Smooth muscle cell of the brain vasculature (primary cell): Measurements from ENCODE around the gene RBM19.

ENCODE experiments used
- DNase-seq: peaks from one replicate; pipeline ENCODE4 v3.0.0-alpha.2; 2012; ENCODE audit warnings: low read depth, low spot score

RBM19 gene

GRCh38 chr12:113858841-113859386 is 107.2 kb downstream of the RBM19 start:
- DNase-seq: no peak

- DNase-seq: no peak
Measured at GRCh38 chr12:113857371-113857770, 108.8 kb downstream of the RBM19 start.

GRCh38 chr12:113855998-113856397 is 110.1 kb downstream of the RBM19 start:
- no peak for DNase-seq

GRCh38 chr12:113854385-113855142 is 111.6 kb downstream of the RBM19 start:
- DNase-seq: no peak

- no peak for DNase-seq
Measured at GRCh38 chr12:113853491-113853890, 112.6 kb downstream of the RBM19 start.

DNA sequence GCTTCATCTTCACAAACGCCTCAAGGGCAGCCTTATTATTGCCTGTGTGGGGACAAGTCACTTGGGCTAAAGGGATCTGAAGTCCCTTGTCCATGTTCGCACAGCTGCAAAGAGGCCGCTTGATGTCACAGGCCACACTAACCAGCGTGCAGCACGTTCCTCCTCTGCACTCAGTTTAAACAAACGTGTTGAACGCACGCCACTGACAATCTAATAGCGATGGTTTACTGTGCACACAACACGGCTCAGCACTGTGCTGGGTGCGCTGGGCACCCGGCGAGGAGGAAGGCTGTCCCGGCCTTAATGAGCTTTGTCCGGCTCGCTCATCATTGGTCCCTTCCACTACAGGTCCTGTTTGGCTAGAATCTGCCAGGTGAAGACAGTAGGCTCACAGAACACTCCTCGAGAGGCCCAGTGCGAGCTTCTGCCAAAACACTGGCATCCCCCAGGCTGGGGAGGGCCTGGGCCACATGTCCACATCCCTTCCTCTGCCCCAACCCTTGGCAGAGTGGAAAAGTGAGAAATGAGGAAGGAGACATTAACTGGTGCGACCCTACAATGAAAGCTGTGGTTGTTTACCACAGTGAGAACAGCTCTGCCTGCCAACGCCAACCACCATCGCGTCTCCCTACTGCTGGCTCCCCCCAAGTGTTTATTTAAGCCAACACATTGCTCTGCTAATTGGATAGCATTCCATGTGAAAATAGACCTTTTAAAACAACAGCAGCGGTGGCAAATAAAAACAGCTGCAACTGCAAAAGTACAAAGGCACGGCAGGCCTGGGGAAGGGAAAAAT is 113.2 kb downstream of the RBM19 start:
- DNase-seq: no peak

GRCh38 chr12:113852264-113852663 is 113.9 kb downstream of the RBM19 start:
- no peak for DNase-seq

- DNase-seq: peak; percentile 40
Measured at GRCh38 chr12:113850309-113851056, 115.6 kb downstream of the RBM19 start.

GRCh38 chr12:113847856-113848255 is 118.3 kb downstream of the RBM19 start:
- no peak for DNase-seq

GRCh38 chr12:113846883-113847755 is 119.0 kb downstream of the RBM19 start:
- DNase-seq: no peak

DNA sequence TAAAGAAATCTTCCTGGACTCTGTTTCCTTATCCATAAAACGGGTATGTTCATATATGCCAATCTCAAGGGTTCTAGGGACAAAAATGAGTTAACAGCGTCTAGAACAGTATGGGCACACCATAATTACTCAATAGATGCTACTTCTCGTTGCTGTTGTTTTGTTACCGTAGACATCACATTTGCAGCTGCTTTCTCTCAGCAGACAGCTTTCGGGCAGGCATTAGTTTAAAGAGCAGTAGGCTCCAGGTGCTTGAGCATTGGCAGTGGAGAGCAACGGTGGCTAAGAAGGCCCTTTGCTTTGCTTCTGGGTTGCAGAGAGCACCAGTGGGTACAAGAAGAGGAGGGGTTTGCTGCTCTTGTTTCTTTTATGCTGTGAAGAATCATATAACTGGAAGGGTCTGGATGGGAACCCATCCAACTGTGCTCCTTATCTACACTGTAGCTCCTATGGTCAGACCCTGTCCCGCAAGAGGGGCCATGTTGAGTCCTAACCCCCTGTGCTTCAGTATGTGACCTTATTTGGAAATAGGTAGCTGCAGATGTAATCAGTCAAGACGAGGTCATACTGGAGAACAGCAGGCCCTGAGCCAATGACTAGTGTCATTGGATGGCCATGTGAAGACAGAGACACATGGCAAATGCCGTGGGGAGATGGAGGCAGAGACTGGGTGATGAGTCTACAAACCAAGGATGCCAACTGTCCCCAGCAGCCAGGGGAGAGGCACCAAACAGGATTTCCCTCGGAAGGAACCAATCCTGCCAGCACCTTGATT is 120.0 kb downstream of the RBM19 start:
- no peak for DNase-seq

- no peak for DNase-seq
Measured at GRCh38 chr12:113844495-113845210, 121.5 kb downstream of the RBM19 start.

DNA sequence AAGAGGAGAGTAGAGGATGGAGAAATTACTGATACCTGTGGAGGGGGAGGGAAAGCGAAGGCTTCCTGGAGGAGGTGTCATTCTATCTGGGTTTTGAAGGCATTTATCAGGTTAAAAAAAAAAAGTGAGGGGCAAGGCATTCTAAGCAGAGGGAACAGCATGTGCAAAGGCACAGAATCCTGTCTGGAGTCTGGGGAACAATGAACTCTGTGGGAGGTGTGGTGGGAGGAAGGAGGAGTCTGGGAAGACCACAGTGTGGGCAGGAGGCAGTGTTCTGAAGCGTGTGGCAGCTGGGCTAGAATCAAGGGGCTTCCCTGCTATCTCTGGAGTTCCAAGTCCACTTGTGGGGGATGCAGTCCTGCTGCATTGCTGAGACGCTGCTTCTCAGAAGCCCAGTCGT is 123.4 kb downstream of the RBM19 start:
- no peak for DNase-seq

DNA sequence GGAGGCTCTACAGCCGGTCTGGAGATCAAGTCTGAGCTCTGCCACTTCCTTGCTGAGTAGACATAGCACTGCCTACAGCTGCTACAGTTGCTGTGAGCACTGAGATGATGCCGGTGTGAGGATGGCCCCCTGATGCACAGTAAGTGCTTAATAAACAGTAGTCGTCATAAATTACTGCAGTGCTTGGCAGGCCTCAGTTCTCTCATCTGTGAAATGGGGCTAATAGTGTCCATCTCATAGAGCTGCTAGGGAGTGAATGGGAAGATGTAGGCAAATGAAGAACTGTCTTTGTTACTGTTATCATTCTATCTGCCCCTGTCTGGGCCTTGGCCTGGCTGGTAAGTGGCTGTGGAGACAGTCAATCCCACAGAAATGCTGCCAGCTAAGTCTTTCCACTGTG is 124.3 kb downstream of the RBM19 start:
- DNase-seq: no peak

GRCh38 chr12:113840401-113841042 is 125.6 kb downstream of the RBM19 start:
- no peak for DNase-seq

GRCh38 chr12:113838896-113839295 is 127.2 kb downstream of the RBM19 start:
- DNase-seq: no peak

DNA sequence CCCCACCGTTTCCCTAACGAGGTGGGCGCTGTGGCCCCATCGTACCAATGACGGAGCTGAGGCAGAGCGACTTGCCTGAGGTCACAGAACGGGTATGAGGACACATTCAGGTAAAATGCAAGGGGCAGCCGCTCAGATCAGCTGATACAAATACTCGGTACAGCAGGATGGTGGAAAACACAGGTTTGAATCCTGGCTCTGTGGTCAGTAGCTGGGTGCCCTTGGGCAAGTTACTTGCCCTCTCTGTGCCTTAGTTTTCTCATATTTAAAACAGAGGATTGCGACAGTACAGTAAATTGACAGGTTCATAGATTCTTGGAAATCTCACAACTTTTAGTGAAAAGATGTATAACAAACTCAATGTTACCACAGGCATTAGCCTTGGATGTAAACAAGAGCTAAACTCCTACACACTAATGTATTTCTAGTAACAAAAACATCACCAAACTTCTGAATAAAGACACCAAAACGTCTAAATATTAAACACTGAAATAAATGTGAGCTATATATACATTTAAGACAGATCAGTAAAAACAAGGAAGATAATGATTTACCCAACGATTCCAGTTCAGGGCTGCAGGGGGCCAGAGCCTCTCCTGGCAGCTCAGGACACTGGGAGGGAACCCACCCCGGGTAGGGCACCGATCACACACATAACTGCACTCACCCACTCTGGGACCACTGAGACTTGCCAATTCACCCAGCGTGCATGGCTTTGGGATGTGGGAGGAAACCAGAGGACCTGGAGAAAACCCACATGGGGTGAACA is 128.4 kb downstream of the RBM19 start:
- DNase-seq: no peak

- DNase-seq: no peak
Measured at GRCh38 chr12:113837084-113837483, 129.0 kb downstream of the RBM19 start.
